GM19463 (cell line): ENCODE measurements around the gene WIPF3.

ENCODE experiments used
- ATAC-seq: cut with Tn5 transposase; IDR thresholded peaks from one replicate; pipeline ENCODE4 v1.9.1; 2021; ENCODE audit warnings: mild to moderate bottlenecking, moderate library complexity; ENCODE audit not compliant: unreplicated experiment

The WIPF3 gene

GRCh38 chr7:29806208-29806994 is at the start of gene WIPF3:
WIPF3 (plus strand) TSS chr7:29806508; CDS start chr7:29834725, 28,217 bp downstream.
- ATAC-seq, result no peak

- ATAC-seq, result no peak
Measured at GRCh38 chr7:29763266-29763665, 43.0 kb upstream of the WIPF3 start.

GRCh38 chr7:29764227-29764626 is 42.1 kb upstream of the WIPF3 start:
- no peak for ATAC-seq

GRCh38 chr7:29765490-29765889 is 40.8 kb upstream of the WIPF3 start:
- no peak for ATAC-seq

- no peak for ATAC-seq
Measured at GRCh38 chr7:29770371-29770770, 35.9 kb upstream of the WIPF3 start.

DNA sequence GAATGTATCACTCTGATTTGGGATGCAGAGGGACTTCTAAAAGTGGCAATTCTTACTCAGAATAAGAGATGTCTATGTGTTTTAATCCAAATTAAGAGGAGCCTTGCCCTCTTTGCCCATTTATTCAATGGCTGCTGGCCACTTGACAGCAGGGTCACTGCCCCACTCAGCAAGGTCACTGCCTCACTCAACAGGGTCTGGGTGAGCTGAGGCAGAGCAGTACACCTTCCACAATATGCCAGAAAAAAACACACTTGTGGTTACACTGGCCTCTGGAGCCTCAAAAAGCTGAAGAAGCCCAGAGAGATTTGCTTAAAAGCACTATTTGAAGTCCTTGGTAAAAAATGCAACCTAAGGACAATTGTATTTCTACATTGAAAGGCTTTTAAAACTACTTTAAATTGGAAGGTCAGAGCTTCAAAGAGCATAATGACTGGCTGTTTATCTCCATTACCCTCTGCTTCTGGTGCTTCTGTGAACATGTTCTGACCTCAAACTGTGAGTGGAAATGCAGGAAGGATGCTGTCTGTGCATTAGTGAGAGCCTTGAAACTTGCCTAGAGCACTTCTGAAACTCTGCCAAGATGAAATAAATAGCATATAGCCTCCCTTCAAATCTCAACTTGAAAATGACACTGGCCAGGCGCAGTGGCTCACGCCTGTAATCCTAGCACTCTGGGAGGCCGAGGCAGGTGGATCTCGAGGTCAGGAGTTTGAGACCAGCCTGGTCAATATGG is 35.1 kb upstream of the WIPF3 start:
- ATAC-seq, result no peak

DNA sequence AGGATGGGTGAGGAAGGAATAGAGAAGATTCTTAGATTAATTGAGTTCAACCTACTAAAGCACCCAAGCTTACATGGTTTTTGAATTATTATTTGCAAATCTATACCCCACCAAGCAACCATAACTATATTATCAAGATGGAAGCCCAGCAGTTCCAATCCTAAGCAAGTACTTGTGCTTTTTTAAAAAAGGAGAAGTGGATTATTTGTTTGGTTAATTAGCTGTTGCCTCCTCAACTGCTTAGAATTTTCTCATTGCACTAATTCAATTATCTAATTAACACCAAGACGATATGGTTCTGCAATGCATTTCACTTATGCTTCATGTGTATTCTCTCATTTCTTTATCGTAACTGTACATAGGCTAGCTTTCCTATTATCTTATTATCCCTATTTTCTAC is 27.3 kb upstream of the WIPF3 start:
- ATAC-seq, result no peak

DNA sequence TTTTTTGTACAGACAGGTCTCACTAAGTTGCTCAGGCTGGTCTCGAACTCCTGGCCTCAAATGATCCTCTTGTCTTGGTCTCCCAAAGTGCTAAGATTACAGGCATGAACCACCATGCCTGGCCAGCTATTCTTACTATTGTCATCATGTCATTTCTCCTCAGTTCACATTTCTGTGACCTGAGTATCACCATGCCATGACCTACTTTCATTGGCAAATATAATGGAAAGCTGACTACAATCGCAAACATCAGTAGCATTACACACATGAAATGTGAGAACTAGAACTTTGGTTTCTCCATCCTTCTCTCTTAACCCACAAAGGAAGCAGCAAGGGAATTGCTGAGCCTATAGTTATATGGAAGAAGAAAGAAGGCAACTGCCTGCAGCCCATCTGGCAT is 26.0 kb upstream of the WIPF3 start:
- ATAC-seq, result no peak

DNA sequence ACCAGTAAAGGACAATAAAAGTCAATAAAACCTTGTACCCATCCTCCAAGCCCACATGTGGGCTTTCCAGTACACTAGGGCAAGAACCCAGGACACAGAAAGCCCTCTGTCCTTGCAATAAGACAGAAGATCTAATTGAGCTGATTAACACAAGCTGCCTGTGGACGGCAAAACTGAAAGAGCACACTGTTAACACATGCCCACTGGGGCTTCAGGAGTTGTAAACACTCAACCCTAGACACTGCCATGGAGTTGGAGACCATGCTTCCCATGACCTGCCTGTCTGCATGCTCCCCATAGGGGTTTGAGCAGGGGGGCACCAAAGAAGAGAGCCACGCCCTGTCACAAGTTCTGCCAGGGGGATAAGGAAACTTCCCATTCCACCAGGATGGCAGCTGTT is 22.6 kb upstream of the WIPF3 start:
- ATAC-seq, result no peak

DNA sequence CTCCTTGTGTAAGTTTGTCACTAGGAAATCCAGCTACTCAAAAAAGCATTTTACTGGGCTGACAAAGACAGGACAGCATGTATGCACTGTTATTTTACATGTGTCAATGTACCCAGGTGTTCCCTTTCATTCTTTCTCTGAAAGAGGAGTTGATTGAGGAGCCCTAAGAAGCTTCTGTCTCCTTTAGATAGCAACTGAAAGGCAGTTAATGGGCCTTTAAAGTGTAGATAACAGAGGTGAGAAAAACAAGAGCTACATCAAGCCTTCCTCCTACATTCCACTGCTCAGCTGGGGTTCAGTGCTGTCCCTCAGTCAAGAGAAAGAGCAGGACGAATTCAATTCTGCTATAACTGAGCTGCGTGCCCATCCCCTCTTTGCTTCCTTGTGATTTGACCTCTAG is 12.8 kb upstream of the WIPF3 start:
- no peak for ATAC-seq

GRCh38 chr7:29794959-29795629 is 11.2 kb upstream of the WIPF3 start:
- ATAC-seq, result no peak

- ATAC-seq, result no peak
Measured at GRCh38 chr7:29795696-29796580, 10.4 kb upstream of the WIPF3 start.

- no peak for ATAC-seq
Measured at GRCh38 chr7:29797112-29797944, 9.0 kb upstream of the WIPF3 start.

DNA sequence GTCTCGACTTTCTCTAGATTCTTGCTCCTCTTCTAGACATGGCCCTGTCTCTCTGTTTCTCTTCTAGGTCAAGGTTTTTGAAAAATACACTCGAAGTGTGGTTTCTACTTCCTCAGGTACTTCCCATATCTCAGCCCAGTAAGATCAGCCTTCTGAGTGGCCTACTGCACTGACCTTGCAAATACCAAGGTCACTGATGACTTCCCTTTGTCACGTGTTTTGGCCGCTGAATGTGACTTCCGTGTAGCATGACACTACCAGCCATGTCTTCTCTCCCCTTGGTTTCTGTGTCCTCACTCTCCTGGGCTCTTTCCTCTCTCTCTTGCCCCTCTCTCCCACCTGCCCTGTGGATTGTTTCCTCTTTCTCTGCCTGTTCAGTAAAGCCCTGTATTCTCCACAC is 7.9 kb upstream of the WIPF3 start:
- ATAC-seq, result no peak

DNA sequence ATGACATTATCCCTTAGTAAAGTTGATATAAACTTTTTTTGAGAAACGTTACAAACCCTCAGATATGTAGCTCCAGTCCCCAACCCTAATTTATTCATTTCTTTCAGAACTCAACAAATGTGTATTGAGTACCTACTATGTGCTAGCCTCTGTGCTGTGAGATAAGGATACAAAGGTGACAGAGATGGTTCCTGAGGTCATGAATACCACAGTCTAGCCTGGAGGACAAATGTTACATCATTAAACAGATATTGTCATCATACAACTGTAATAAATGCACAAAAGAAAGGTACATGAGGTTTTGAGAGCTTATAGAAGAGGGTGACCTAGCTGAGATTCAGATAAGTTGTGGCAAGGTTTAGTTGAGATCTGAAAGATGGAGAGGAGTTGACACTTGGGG is 4.4 kb upstream of the WIPF3 start:
- no peak for ATAC-seq

DNA sequence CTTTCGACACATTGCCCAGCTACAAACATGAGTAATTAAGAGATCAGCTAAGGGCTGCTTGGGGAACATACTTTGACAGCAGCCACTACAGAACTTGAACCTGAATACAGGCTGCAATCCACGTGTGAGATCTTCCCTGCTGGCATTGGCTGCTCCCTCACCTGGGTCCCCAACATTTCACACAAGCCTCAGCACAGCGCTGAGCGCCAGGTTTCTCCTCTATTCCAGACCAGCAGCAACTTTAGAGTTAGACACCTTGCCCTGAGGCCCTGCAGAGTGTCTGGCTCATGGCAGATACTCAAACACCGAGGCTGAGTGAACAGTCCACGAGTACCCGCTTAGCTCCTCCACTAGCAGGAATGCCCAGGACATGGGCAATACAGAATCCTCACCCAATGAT is 1.3 kb upstream of the WIPF3 start:
- no peak for ATAC-seq

- ATAC-seq, result no peak
Measured at GRCh38 chr7:29805886-29806207, 461 bp upstream of the WIPF3 start.

GRCh38 chr7:29806995-29807841 is 910 bp downstream of the WIPF3 start:
- ATAC-seq, result no peak

DNA sequence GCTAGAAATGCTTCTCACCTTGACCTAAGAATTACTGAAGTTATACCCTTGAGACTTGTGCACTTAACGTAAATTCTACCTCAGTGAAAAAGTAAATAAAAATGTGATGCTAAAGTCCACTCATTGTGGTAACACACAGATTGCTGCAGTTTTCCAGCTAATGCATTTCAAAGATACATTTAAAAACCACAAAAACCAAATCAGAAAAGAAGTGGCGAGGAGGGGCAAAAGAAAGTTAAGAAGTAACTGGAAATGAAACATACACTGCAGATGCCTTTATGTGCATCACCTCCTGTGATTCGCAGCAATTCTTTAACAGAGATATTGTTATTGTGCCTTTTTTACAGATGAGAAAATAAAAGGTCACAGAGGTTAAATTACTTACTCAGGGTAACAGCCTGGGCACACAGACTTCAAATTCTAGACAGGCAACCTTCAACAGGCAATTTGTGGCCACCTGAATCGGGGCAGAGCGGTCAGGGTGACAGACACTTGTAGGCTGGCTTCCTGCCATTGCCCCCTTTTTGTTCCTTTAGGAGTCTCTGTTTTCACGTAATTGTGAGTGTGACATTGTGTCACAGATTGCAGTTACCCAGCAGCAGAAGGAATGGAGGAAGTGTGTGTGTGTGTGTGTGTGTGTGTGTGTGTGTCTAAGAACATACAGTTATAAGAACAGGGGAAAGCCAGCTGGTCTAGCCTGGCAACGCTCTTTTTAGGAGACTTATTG is 1.9 kb downstream of the WIPF3 start:
- no peak for ATAC-seq
